ENCODE data around the gene NRN1L.

DNA sequence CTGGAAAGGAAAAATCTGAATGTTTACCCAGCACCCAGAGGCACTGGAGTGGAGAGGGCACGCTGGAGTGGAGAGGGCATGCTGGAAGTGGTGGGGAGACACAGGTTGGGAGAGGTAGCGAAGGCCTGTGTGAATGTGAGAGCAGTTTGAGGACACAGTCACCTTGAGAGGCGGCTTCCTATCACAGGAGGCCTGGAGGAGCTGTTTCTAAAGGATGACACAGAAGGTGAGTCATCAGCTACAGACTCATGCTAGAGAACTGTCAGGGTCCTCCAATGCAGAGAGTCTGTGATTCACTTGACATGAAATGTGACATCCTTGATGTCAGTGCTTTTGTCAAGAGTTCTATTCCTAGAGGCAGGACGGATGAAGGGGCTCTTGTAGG, 33.2 kb downstream of the NRN1L start:
- TF ChIP-seq POLR2AphosphoS5 (IDR thresholded peaks at IDR 0.05; ENCODE audit: low read depth, low read length), result no peak
- no peak for TF ChIP-seq SIN3A (IDR thresholded peaks at IDR 0.05; ENCODE audit: borderline replicate concordance, insufficient read depth, low read length)
- no peak for TF ChIP-seq FOXP2 (optimal IDR thresholded peaks at IDR 0.05; ENCODE audit: borderline replicate concordance, extremely low read depth, extremely low read length, insufficient read depth)
- no peak for TF ChIP-seq REST (IDR thresholded peaks at IDR 0.05; ENCODE audit: insufficient read depth in 1 of 2, low read depth in 2 of 2, low read length in 2 of 2)
